Measurements from ENCODE around the gene SRPK2.
"Not testable (repeated sequence)": the region's sequence is repeated elsewhere in the genome, so short reads cannot be mapped to it uniquely, and the experiment has no call there.

Gene SRPK2

DNA sequence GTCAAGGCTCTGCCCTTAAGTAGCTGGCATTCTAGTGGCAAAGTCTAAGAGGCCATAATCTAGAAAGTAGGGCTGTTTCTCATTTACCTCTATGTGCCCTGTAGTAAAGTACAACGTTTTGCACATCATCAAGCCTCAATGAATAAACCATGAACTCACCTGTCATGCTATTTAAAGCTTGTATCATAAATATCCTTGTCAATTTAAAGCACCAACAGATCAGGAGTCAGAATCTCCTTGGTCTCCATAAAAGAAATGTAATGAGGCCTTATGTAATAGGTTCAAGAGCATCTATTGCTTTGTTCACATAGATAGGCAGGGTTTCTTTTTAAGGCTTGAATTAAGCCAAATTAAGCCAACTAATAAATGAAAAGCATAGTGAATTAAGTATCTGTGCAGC is 192.8 kb downstream of the SRPK2 start:
- no peak overlapping the region for H3K9ac ChIP-seq
- no peaks in the 10 kb centered on the region for H3K36me3 ChIP-seq (ENCODE audit: control insufficient read depth, insufficient read depth, low read length)
- no peak overlapping the region for H2AFZ ChIP-seq
- no peak for TF ChIP-seq CTCF (IDR thresholded peaks at IDR 0.05)
- no peaks in the 10 kb centered on the region for H3K27me3 ChIP-seq (ENCODE audit: control insufficient read depth, insufficient read depth, low read length)
- no peaks in the 10 kb centered on the region for H3K4me1 ChIP-seq
- no peak overlapping the region for H3K4me3 ChIP-seq (ENCODE audit: low read depth, low read length)
- H3K9me3 ChIP-seq (ENCODE audit: control insufficient read depth, low read length): no peaks in the 10 kb centered on the region
- H3K4me2 ChIP-seq (ENCODE audit: low read length): no peak overlapping the region
- peaks cover 34% of the 10 kb centered on the region for H3K79me2 ChIP-seq
- no peak overlapping the region for H3K27ac ChIP-seq

DNA sequence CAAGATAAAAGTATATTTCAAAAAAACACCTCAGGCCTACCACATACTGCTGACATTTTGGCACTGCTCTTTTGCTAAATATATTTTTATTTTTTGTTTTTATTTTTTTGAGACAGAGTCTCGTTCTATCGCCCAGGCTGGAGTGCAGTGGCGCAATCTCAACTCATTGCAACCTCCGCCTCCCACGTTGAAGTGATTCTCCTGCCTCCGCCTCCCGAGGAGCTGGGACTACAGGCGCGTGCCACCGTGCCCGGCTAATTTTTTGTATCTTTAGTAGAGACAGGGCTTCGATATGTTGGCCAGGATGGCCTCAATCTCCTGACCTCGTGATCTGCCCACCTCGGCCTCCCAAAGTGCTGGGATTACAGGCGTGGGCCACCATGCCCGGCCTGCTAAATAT is 193.8 kb downstream of the SRPK2 start:
- not testable (repeated sequence) for H3K9me3 ChIP-seq (ENCODE audit: control insufficient read depth, low read length); H2AFZ ChIP-seq; H3K4me2 ChIP-seq (ENCODE audit: low read length); H3K27me3 ChIP-seq (ENCODE audit: control insufficient read depth, insufficient read depth, low read length); H3K4me3 ChIP-seq (ENCODE audit: low read depth, low read length); H3K4me1 ChIP-seq; H3K27ac ChIP-seq; H3K36me3 ChIP-seq (ENCODE audit: control insufficient read depth, insufficient read depth, low read length); H3K9ac ChIP-seq
- H3K79me2 ChIP-seq: peaks cover 41% of the 10 kb centered on the region

DNA sequence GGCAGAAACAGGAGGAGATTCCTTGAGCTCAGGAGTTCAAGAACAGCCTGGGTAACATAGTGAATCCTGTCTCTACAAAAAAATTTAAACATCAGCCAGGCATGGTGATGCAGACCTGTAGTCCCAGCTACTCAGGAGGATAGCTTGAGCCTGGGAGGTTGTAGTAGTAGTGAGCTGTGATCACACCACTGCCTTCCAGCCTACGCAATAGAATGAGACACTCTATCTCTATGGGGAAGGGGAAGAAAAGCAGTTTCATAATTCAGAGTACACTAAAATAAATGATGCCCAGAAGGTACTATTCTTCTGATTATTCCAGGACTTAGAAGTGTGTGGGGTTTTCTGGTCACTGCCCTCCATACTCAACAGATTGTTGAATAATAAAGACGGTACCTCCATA is 197.4 kb downstream of the SRPK2 start:
- H3K27me3 ChIP-seq (ENCODE audit: control insufficient read depth, insufficient read depth, low read length): no peaks in the 10 kb centered on the region
- no peak overlapping the region for H2AFZ ChIP-seq
- H3K9ac ChIP-seq: no peak overlapping the region
- H3K79me2 ChIP-seq: peaks cover 35% of the 10 kb centered on the region
- no peak overlapping the region for H3K4me2 ChIP-seq (ENCODE audit: low read length)
- no peaks in the 10 kb centered on the region for H3K4me1 ChIP-seq
- H3K27ac ChIP-seq: no peak overlapping the region
- no peak for TF ChIP-seq CTCF (IDR thresholded peaks at IDR 0.05)
- H3K9me3 ChIP-seq (ENCODE audit: control insufficient read depth, low read length): no peaks in the 10 kb centered on the region
- H3K4me3 ChIP-seq (ENCODE audit: low read depth, low read length): no peak overlapping the region
- H3K36me3 ChIP-seq (ENCODE audit: control insufficient read depth, insufficient read depth, low read length): no peaks in the 10 kb centered on the region

GRCh38 chr7:105189859-105190492 is 198.7 kb downstream of the SRPK2 start:
- no peaks in the 10 kb centered on the region for H3K36me3 ChIP-seq (ENCODE audit: control insufficient read depth, insufficient read depth, low read length)
- no peaks in the 10 kb centered on the region for H3K4me1 ChIP-seq
- H3K27me3 ChIP-seq (ENCODE audit: control insufficient read depth, insufficient read depth, low read length): no peaks in the 10 kb centered on the region
- TF ChIP-seq CTCF (IDR thresholded peaks at IDR 0.05): no peak
- H3K9me3 ChIP-seq (ENCODE audit: control insufficient read depth, low read length): no peaks in the 10 kb centered on the region
- no peak overlapping the region for H3K4me2 ChIP-seq (ENCODE audit: low read length)
- H2AFZ ChIP-seq: no peak overlapping the region
- peaks cover 31% of the 10 kb centered on the region for H3K79me2 ChIP-seq
- H3K27ac ChIP-seq: no peak overlapping the region
- no peak overlapping the region for H3K9ac ChIP-seq
- no peak overlapping the region for H3K4me3 ChIP-seq (ENCODE audit: low read depth, low read length)

DNA sequence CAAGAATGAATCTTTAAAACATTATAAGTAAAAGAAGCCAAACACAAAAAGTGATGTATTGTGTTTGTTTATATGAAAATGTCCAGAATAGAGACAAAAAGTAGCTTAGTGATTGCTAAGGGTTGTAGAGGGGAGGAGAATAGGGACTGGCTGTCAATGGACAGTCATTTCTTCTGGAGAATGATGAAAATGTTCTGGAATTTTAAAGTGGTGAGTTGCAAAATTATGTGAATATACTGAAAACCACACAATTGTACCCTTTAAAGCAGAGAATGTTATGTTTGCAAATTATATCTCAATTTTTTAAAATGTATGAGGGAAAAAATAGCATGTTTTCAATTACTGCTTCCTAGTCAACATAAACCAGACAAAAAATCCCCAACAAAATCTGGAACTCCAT is 200.5 kb downstream of the SRPK2 start:
- H3K4me3 ChIP-seq (ENCODE audit: low read depth, low read length): no peak overlapping the region
- no peak for TF ChIP-seq CTCF (IDR thresholded peaks at IDR 0.05)
- H3K27me3 ChIP-seq (ENCODE audit: control insufficient read depth, insufficient read depth, low read length): no peaks in the 10 kb centered on the region
- H2AFZ ChIP-seq: no peak overlapping the region
- H3K4me1 ChIP-seq: no peaks in the 10 kb centered on the region
- H3K9ac ChIP-seq: no peak overlapping the region
- no peak overlapping the region for H3K4me2 ChIP-seq (ENCODE audit: low read length)
- no peaks in the 10 kb centered on the region for H3K36me3 ChIP-seq (ENCODE audit: control insufficient read depth, insufficient read depth, low read length)
- no peak overlapping the region for H3K27ac ChIP-seq
- H3K9me3 ChIP-seq (ENCODE audit: control insufficient read depth, low read length): no peaks in the 10 kb centered on the region
- peaks cover 23% of the 10 kb centered on the region for H3K79me2 ChIP-seq
